Right lobe of liver (tissue), 4 donors: ENCODE data around the gene OVCA2.

Experiments used
- CTCF ChIP-seq, 4 donors: fragments of 200-600 bp in 3 of 4; fragments of 450-650 bp in 1 of 4; IDR thresholded peaks; one replicate each; pipeline versions ENCODE4 v1.5.1 to v1.8.0; 2016 to 2022; ENCODE audit warnings: antibody characterized with exemption in 4 of 4, mild to moderate bottlenecking in 2 of 4
- POLR2A ChIP-seq: fragments of 450-650 bp; IDR thresholded peaks from one replicate; pipeline ENCODE4 v1.6.1; 2017; ENCODE audit warnings: antibody characterized with exemption, mild to moderate bottlenecking
- donor health status: DM: no; HTN: no; CAD: no.
- donor health status: DM: no; HTN: no; CAD: no.
- donor health status: DM: no; HTN: yes; CAD: no.

DNA sequence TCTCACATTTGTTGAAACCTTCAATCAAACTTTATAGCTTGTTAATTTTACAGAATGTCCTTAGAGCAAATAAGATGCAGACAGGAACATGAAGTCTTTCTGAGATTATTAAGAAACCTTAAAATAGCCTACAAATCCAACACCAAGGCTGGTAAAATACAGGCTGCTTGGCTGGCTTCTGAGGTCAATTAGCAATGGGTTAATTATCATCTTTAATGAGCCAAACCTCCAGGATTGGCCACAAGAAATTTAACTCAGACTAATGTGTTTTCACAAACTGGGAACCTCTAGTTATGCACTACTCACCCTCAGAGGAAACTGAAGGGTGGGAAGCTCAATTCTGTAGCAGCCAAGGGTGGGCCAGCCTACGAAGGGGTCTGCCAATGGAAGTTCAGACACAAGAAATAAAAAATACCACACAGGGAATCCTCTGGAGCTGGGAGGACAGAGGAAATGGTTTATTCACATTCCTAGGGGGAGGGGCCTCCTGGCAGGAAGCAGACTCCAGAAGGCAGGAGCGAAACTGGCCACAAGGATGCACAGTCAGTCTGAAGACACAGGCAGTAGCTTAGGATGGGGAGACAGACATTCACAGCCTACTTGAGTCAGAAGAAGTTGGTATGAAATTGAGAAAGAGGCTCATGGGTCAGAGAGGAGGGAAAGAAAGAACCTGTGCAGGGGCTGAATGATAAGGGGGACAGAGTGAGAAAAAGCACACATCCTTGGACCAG is 49.1 kb downstream of the OVCA2 start:
- TF ChIP-seq CTCF (IDR thresholded peaks at IDR 0.05) (peak in 1 of 4 donors; percentile 11), POLR2A (no peak)
